Muscle layer of duodenum (tissue), 2 donors: ENCODE measurements around the gene HNRNPH1.
"Not testable (repeated sequence)": the region's sequence is repeated elsewhere in the genome, so short reads cannot be mapped to it uniquely, and the experiment has no call there.

Experiments
- H3K27ac ChIP-seq: one replicate; pipeline ENCODE4 v1.7.0; 2013; ENCODE audit warnings: mild to moderate bottlenecking, low read length
- H3K27me3 ChIP-seq: one replicate; pipeline ENCODE4 v1.7.0; 2013; ENCODE audit warnings: low read depth, mild to moderate bottlenecking, control low read depth, low read length
- H3K36me3 ChIP-seq, 2 donors: one replicate each; pipeline ENCODE4 v1.7.0; 2013; ENCODE audit warnings: low read length in 2 of 2, control low read depth in 1 of 2, mild to moderate bottlenecking in 1 of 2; ENCODE audit not compliant: insufficient read depth in 2 of 2, control insufficient read depth in 1 of 2
- H3K4me1 ChIP-seq, 2 donors: one replicate each; pipeline ENCODE4 v1.7.0; 2013; ENCODE audit warnings: low read length in 2 of 2, mild to moderate bottlenecking in 2 of 2, control low read depth in 1 of 2, moderate library complexity in 1 of 2; ENCODE audit not compliant: insufficient read depth in 2 of 2, control insufficient read depth in 1 of 2
- H3K4me3 ChIP-seq, 2 donors: one replicate each; pipeline ENCODE4 v1.7.0; 2013; ENCODE audit warnings: low read length in 2 of 2, low read depth in 1 of 2, mild to moderate bottlenecking in 1 of 2
- H3K9me3 ChIP-seq, 2 donors: one replicate each; pipeline ENCODE4 v1.7.0; 2013; ENCODE audit warnings: low read length in 2 of 2, control low read depth in 1 of 2, mild to moderate bottlenecking in 1 of 2; ENCODE audit not compliant: control insufficient read depth in 1 of 2
- donor health status: healthy.

Gene HNRNPH1

GRCh38 chr5:179643141-179643920 lies 19.9 kb upstream of the HNRNPH1 start:
- not testable (repeated sequence) for H3K36me3 ChIP-seq, H3K4me1 ChIP-seq, H3K9me3 ChIP-seq, H3K27me3 ChIP-seq, H3K27ac ChIP-seq, H3K4me3 ChIP-seq

GRCh38 chr5:179642626-179643025 lies 19.2 kb upstream of the HNRNPH1 start:
- not testable (repeated sequence) for H3K4me1 ChIP-seq, H3K4me3 ChIP-seq, H3K9me3 ChIP-seq, H3K36me3 ChIP-seq, H3K27ac ChIP-seq, H3K27me3 ChIP-seq

- not testable (repeated sequence) for H3K4me1 ChIP-seq, H3K9me3 ChIP-seq, H3K36me3 ChIP-seq, H3K27ac ChIP-seq, H3K27me3 ChIP-seq, H3K4me3 ChIP-seq
Measured at GRCh38 chr5:179641745-179642144, 18.3 kb upstream of the HNRNPH1 start.

GRCh38 chr5:179639296-179639695 lies 15.8 kb upstream of the HNRNPH1 start:
- H3K27ac ChIP-seq, H3K9me3 ChIP-seq, H3K4me3 ChIP-seq, H3K27me3 ChIP-seq, H3K36me3 ChIP-seq, H3K4me1 ChIP-seq: not testable (repeated sequence)

- H3K36me3 ChIP-seq, H3K27me3 ChIP-seq, H3K4me3 ChIP-seq, H3K27ac ChIP-seq, H3K4me1 ChIP-seq, H3K9me3 ChIP-seq: not testable (repeated sequence)
Measured at GRCh38 chr5:179634370-179635172, 11.1 kb upstream of the HNRNPH1 start.

GRCh38 chr5:179633501-179634369 lies 10.3 kb upstream of the HNRNPH1 start:
- peak overlapping the region; percentile 30 to 35 for H3K4me3 ChIP-seq
- H3K27ac ChIP-seq, H3K27me3 ChIP-seq, H3K9me3 ChIP-seq, H3K36me3 ChIP-seq, H3K4me1 ChIP-seq: not testable (repeated sequence)

GRCh38 chr5:179624841-179625271 lies 1.4 kb upstream of the HNRNPH1 start:
- Histone ChIP-seq H3K27ac (peak overlapping the region; percentile 94), H3K36me3 (peaks cover 20 to 23% of the 10 kb centered on the region in 2 donors), H3K9me3 (no peaks in the 10 kb centered on the region), H3K4me3 (peak overlapping the region; percentile 68 to 96), H3K4me1 (peaks cover 26% of the 10 kb centered on the region in 2 donors), H3K27me3 (no peaks in the 10 kb centered on the region)

GRCh38 chr5:179623906-179624741 lies 653 bp upstream of the HNRNPH1 start:
- Histone ChIP-seq H3K4me3 (peak overlapping the region; percentile 68 to 96), H3K27me3 (no peaks in the 10 kb centered on the region), H3K27ac (peak overlapping the region; percentile 94), H3K4me1 (peaks cover 26 to 33% of the 10 kb centered on the region in 2 donors), H3K9me3 (no peaks in the 10 kb centered on the region), H3K36me3 (peaks cover 23 to 28% of the 10 kb centered on the region in 2 donors)

- peaks cover 46 to 53% of the 10 kb centered on the region in 2 donors for H3K36me3 ChIP-seq
- H3K27me3 ChIP-seq = no peaks in the 10 kb centered on the region
- peaks cover 33 to 54% of the 10 kb centered on the region in 2 donors for H3K4me1 ChIP-seq
- peak overlapping the region; percentile 78 for H3K27ac ChIP-seq
- peak overlapping the region; percentile 88 to 96 for H3K4me3 ChIP-seq
- H3K9me3 ChIP-seq = no peaks in the 10 kb centered on the region
Measured at GRCh38 chr5:179621551-179622214, 1.8 kb downstream of the HNRNPH1 start.

GRCh38 chr5:179620703-179621350 lies 2.6 kb downstream of the HNRNPH1 start:
- no peaks in the 10 kb centered on the region for H3K27me3 ChIP-seq
- peak overlapping the region; percentile 78 for H3K27ac ChIP-seq
- H3K4me3 ChIP-seq = peak overlapping the region; percentile 88 to 96
- no peaks in the 10 kb centered on the region for H3K9me3 ChIP-seq
- H3K36me3 ChIP-seq = peaks cover 54 to 61% of the 10 kb centered on the region in 2 donors
- H3K4me1 ChIP-seq = peaks cover 33 to 63% of the 10 kb centered on the region in 2 donors
